CD8-positive, alpha-beta memory T cell (primary cell): ENCODE measurements around the gene ERBB3. TPM values are rescaled to one million over a fixed set of nuclear protein-coding genes. Genes with fewer than 3 reads are reported as not detected.
A peak's percentile ranks its signal among the peaks of the same experiment; 100 is the strongest.

Experiments used
- CTCF ChIA-PET: fragments of 350-600 bp; sonication (Branson Sonifier 250); formaldehyde crosslinking; loops from one replicate; lab custom pipeline; 2021; ENCODE audit warnings: antibody characterized with exemption; lab: Charles Lee
- POLR2A ChIA-PET: fragments of 350-600 bp; sonication (Branson Sonifier 250); formaldehyde crosslinking; loops from one replicate; lab custom pipeline; 2021; ENCODE audit warnings: antibody characterized with exemption; lab: Charles Lee
- DNase-seq, 5 donors: peaks; one replicate each; pipeline versions ENCODE4 v3.0.0 to v3.0.0-alpha.2; 2020 to 2022; ENCODE audit warnings: mixed read lengths in 1 of 5
- H3K27ac ChIP-seq: one replicate; pipeline ENCODE4 v1.7.0; 2013; ENCODE audit warnings: low read depth, mild to moderate bottlenecking, low read length, moderate library complexity
- H3K27me3 ChIP-seq: 2 replicates; pipeline ENCODE4 v1.7.0; 2013; ENCODE audit warnings: low read length, mild to moderate bottlenecking; ENCODE audit not compliant: insufficient read depth, poor library complexity, severe bottlenecking
- H3K36me3 ChIP-seq: 2 replicates; pipeline ENCODE4 v1.7.0; 2013; ENCODE audit warnings: mild to moderate bottlenecking, low read length, moderate library complexity; ENCODE audit not compliant: insufficient read depth
- H3K4me1 ChIP-seq: 2 replicates; pipeline ENCODE4 v1.7.0; 2013; ENCODE audit warnings: mild to moderate bottlenecking, low read length, moderate library complexity; ENCODE audit not compliant: insufficient read depth
- H3K4me3 ChIP-seq: 2 replicates; pipeline ENCODE4 v1.7.0; 2013; ENCODE audit warnings: mild to moderate bottlenecking, low read length
- H3K9me3 ChIP-seq: 2 replicates; pipeline ENCODE4 v1.7.0; 2013; ENCODE audit warnings: mild to moderate bottlenecking, low read length
- H3K27ac Mint-ChIP-seq, 8 donors: one replicate each; pipeline ENCODE4 v1.8.0; 2020 to 2021; ENCODE audit warnings: mixed read lengths in 8 of 8, mild to moderate bottlenecking in 6 of 8, inconsistent platforms in 3 of 8, moderate library complexity in 3 of 8
- H3K27me3 Mint-ChIP-seq, 2 donors: one replicate each; pipeline ENCODE4 v1.8.0; 2020 to 2021; ENCODE audit warnings: mixed read lengths in 2 of 2, mild to moderate bottlenecking in 1 of 2, moderate library complexity in 1 of 2
- H3K36me3 Mint-ChIP-seq, 3 donors: one replicate each; pipeline ENCODE4 v1.8.0; 2020 to 2021; ENCODE audit warnings: mixed read lengths in 3 of 3, inconsistent platforms in 1 of 3, mild to moderate bottlenecking in 1 of 3
- H3K4me1 Mint-ChIP-seq, 3 donors: one replicate each; pipeline ENCODE4 v1.8.0; 2020 to 2021; ENCODE audit warnings: mixed read lengths in 3 of 3, inconsistent platforms in 1 of 3, mild to moderate bottlenecking in 1 of 3
- H3K4me3 Mint-ChIP-seq, 7 donors: one replicate each; pipeline ENCODE4 v1.8.0; 2020 to 2021; ENCODE audit warnings: mixed read lengths in 7 of 7, mild to moderate bottlenecking in 6 of 7, moderate library complexity in 4 of 7, inconsistent platforms in 2 of 7
- H3K9me3 Mint-ChIP-seq, 5 donors: one replicate each; pipeline ENCODE4 v1.8.0; 2020 to 2022; ENCODE audit warnings: mixed read lengths in 5 of 5, mild to moderate bottlenecking in 3 of 5, moderate library complexity in 2 of 5, inconsistent platforms in 1 of 5
- polyA plus RNA-seq: library from polyadenylated mRNA; unstranded; fragments of 300-500 nt; fragmentation: Illumina TruSeq; gene quantifications from one replicate; pipeline ENCODE4 v1.2.3, GENCODE V29; 2021
- total RNA-seq, 2 experiments: library from RNA; stranded (reverse); gene quantifications; one replicate each; pipeline ENCODE4 v1.2.3, GENCODE V29; 2021

ERBB3 gene
- total and polyA plus RNA-seq, 3 experiments from 2014 or later: 0.63 to 1.9 (median 1.7) TPM

DNA sequence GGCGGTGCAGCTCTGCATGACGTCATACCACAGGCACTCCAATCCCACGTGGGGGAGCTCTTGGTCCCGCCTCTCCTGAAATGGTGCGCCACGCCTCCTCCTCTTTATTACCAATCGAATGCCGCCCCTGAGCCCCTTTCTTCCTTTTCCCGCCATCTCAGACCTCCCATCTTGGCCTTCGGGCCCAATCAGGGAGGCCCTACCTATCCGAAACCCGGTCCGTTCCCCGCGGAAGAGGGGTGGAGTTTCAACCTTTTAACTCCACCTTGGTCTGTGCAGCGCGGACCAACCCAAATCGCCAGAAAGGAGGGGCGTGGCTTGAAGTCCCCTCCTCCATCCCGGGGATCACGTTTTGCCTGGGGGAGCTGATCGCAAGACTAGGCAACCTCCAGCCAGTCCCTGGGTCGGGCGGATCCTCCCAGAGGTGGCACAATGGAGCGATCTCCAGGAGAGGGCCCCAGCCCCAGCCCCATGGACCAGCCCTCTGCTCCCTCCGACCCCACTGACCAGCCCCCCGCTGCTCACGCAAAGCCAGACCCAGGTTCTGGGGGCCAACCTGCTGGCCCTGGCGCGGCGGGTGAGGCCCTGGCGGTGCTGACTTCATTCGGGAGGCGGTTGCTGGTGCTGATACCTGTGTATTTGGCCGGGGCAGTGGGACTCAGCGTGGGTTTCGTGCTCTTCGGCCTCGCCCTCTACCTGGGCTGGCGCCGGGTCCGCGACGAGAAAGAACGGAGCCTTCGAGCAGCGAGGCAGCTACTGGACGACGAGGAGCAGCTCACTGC lies 48.1 kb downstream of the ERBB3 start, which contains the start of gene ESYT1:
Gene ESYT1, plus strand, starts transcription at position 380 of the 782 bp plus-strand sequence. Its CDS starts 53 bp downstream, at position 433.
- Histone ChIP-seq H3K27me3 (no peaks in the 10 kb centered on the region), H3K4me1 (peaks cover 50% of the 10 kb centered on the region), H3K9me3 (no peaks in the 10 kb centered on the region), H3K4me3 (peak within 1 kb of the TSS; percentile 90), H3K27ac (peak within 1 kb of the TSS; percentile 90), H3K36me3 (peaks cover 27% of the 10 kb centered on the region)
- POLR2A ChIA-PET: interaction anchor here (0.5 to 4.5 kb wide), 20 partner anchors 9 to 310 kb away, joined by 3 to 58 read pairs (median 6); partner anchors contain the start of genes IL23A, MYL6, MYL6B and ORMDL2
- CTCF ChIA-PET: interaction anchor here (0.6 to 8.6 kb wide), 19 partner anchors 8 to 501 kb away, joined by 3 to 121 read pairs (median 5); partner anchors contain the start of genes CD63, COQ10A, MYL6 and MYL6B
- Mint-ChIP-seq H3K9me3 (no peaks in the 10 kb centered on the region), H3K4me3 (peak within 1 kb of the TSS; percentile 86 to 99 (median 98)), H3K27ac (peak within 1 kb of the TSS; percentile 90 to 99 (median 98)), H3K27me3 (peaks cover 0 to 2% of the 10 kb centered on the region in 2 donors), H3K4me1 (peaks cover 59 to 71% (median 69%) of the 10 kb centered on the region in 3 donors), H3K36me3 (peaks cover 22 to 44% (median 27%) of the 10 kb centered on the region in 3 donors)
- peak; percentile 94 to 99 (median 99) for DNase-seq

DNA sequence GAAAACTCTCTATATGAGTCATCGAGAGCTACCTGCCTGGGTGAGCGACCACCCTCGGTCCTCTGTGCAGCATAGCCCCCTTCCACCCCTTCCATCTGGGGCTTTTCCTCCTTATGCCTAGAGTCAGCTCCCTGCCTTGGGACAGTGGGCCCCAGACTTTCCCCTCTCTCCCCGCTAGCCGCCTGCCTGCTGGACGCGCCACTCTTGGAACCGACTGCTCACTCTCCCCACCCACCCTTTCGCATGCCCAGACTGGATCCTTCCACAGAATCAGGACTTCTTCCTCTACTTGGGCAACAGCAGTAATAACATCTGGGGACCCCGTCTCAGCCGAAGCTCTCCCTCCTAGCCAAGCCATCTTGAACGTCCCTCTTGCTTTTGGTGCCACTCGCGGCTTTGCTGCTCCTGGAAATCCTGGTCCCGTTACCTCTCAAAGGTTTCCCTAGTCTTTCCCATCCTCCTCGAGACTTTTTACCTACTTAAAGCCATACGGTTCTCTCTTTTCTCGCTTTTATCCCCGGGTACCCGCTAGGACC lies 48.8 kb downstream of the ERBB3 start:
- ChIA-PET CTCF (interaction anchor here (0.6 to 8.6 kb wide), 15 partner anchors 11 to 500 kb away, joined by 3 to 121 read pairs (median 5); partner anchors contain the start of genes CD63, MYL6, MYL6B and PA2G4), POLR2A (interaction anchor here (0.6 to 4.5 kb wide), 17 partner anchors 8 to 311 kb away, joined by 3 to 58 read pairs (median 6); partner anchors contain the start of genes IL23A, MYL6, MYL6B and ORMDL2)
- DNase-seq: peak in 2 of 5 donors; percentile 26 to 49
- H3K27ac Mint-ChIP-seq: peak overlapping the region; percentile 90 to 99 (median 98)
- peaks cover 33% of the 10 kb centered on the region for H3K36me3 ChIP-seq
- H3K9me3 Mint-ChIP-seq: no peaks in the 10 kb centered on the region
- peaks cover 54% of the 10 kb centered on the region for H3K4me1 ChIP-seq
- H3K4me1 Mint-ChIP-seq: peaks cover 58 to 74% (median 71%) of the 10 kb centered on the region in 3 donors
- H3K27ac ChIP-seq: peak overlapping the region; percentile 90
- peak overlapping the region; percentile 90 for H3K4me3 ChIP-seq
- H3K27me3 ChIP-seq: no peaks in the 10 kb centered on the region
- H3K9me3 ChIP-seq: no peaks in the 10 kb centered on the region
- H3K27me3 Mint-ChIP-seq: peaks cover 0 to 2% of the 10 kb centered on the region in 2 donors
- H3K4me3 Mint-ChIP-seq: peak overlapping the region; percentile 86 to 99 (median 98)
- H3K36me3 Mint-ChIP-seq: peaks cover 26 to 51% (median 27%) of the 10 kb centered on the region in 3 donors

DNA sequence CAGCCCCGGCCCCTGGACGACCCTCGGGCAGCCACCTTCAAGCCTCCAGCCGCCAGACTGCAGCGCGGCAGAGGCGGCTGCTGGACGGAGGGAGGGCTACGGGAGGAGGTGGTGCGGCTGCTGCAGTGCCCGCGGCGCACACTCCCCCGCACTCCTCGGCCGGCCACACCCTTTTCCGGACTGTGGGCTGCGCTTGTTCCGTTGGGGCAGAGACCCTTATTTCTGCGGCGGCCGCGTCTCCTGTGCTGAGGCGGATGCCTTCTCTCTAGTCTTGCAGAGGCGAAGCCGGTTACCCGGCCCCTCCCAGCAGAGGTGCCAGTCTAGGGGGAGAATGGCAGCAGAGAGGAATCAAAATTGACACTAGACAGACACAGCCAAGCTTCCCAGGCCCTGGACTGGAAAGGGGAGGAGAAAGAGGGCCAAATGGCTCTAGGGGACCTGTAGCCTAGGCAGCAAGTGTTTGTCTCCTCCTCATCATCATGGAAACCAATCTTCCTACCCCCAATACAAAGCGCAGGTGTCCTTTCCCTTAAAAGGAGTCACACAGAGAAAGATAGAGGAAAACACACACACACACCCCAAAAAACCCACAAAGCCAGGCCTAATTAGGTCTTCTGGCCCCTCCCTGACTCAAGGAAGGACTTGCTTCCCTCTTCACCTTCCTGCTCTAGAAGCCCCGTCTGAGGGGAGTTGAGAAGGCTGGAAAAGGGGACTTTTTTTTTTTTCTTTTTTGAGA lies 49.4 kb downstream of the ERBB3 start:
- Mint-ChIP-seq H3K4me3 (peak overlapping the region; percentile 86 to 99 (median 98)), H3K9me3 (no peaks in the 10 kb centered on the region), H3K36me3 (peaks cover 27 to 56% (median 28%) of the 10 kb centered on the region in 3 donors), H3K4me1 (peaks cover 56 to 68% (median 65%) of the 10 kb centered on the region in 3 donors), H3K27me3 (peaks cover 0 to 2% of the 10 kb centered on the region in 2 donors), H3K27ac (peak overlapping the region; percentile 90 to 99 (median 98))
- peak; percentile 65 to 87 (median 78) for DNase-seq
- ChIA-PET CTCF (interaction anchor here (0.9 to 8.6 kb wide), 10 partner anchors 10 to 335 kb away, joined by 3 to 121 read pairs (median 8); partner anchors contain the start of genes MYL6, MYL6B, RPL41 and SMARCC2), POLR2A (interaction anchor here (0.9 to 4.5 kb wide), 9 partner anchors 8 to 60 kb away, joined by 3 to 58 read pairs (median 9); partner anchors contain the start of genes MYL6, PA2G4, RPL41 and SMARCC2)
- no peaks in the 10 kb centered on the region for H3K9me3 ChIP-seq
- no peaks in the 10 kb centered on the region for H3K27me3 ChIP-seq
- peak overlapping the region; percentile 90 for H3K4me3 ChIP-seq
- H3K36me3 ChIP-seq: peaks cover 40% of the 10 kb centered on the region
- H3K27ac ChIP-seq: peak overlapping the region; percentile 90
- H3K4me1 ChIP-seq: peaks cover 59% of the 10 kb centered on the region

GRCh38 chr12:56129942-56130495 lies 50.1 kb downstream of the ERBB3 start:
- no peak for DNase-seq
- Mint-ChIP-seq H3K4me3 (peak overlapping the region; percentile 86 to 99 (median 98)), H3K27me3 (peaks cover 0 to 2% of the 10 kb centered on the region in 2 donors), H3K27ac (peak overlapping the region; percentile 90 to 99 (median 98)), H3K9me3 (no peaks in the 10 kb centered on the region), H3K4me1 (peaks cover 53 to 65% (median 62%) of the 10 kb centered on the region in 3 donors), H3K36me3 (peaks cover 27 to 61% (median 29%) of the 10 kb centered on the region in 3 donors)
- H3K9me3 ChIP-seq: no peaks in the 10 kb centered on the region
- no peaks in the 10 kb centered on the region for H3K27me3 ChIP-seq
- H3K36me3 ChIP-seq: peaks cover 46% of the 10 kb centered on the region
- peak overlapping the region; percentile 90 for H3K27ac ChIP-seq
- ChIA-PET CTCF (interaction anchor here (0.9 to 8.6 kb wide), 6 partner anchors 10 to 60 kb away, joined by 3 to 121 read pairs (median 4); partner anchors contain the start of genes MYL6B, SMARCC2 and ZC3H10), POLR2A (interaction anchor here (0.6 to 4.5 kb wide), 3 partner anchors 22 to 59 kb away, joined by 3 to 58 read pairs (median 3); partner anchors contain the start of gene SMARCC2)
- peak overlapping the region; percentile 90 for H3K4me3 ChIP-seq
- peaks cover 59% of the 10 kb centered on the region for H3K4me1 ChIP-seq

DNA sequence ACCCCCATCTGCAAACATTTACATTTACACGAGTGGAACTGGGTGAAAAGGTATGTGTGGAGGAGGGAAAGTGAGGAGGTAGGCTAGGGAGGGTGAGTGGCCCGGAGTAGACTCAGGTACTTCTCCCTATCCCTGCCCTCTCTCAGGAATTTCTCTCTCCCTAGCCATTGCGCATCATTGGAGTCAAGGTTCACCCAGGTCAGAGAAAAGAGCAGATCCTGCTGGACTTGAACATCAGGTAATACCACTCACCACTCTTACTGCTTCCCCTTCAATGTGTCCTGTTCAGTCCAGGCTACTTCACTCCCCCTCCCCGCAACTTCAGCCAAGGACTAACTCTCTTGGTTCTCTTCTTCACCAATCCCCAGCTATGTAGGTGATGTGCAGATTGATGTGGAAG lies 50.9 kb downstream of the ERBB3 start:
- no peaks in the 10 kb centered on the region for H3K9me3 Mint-ChIP-seq
- DNase-seq: no peak
- H3K36me3 Mint-ChIP-seq: peaks cover 27 to 66% (median 29%) of the 10 kb centered on the region in 3 donors
- peak overlapping the region; percentile 90 for H3K4me3 ChIP-seq
- ChIA-PET POLR2A (interaction anchor here (0.6 kb wide), 1 partner anchor 53 kb away, joined by 3 read pairs; no protein-coding TSS in a partner anchor), CTCF (interaction anchor here (1.2 to 8.6 kb wide), 3 partner anchors 13 to 59 kb away, joined by 3 to 121 read pairs (median 3); partner anchors contain the start of genes SMARCC2 and ZC3H10)
- H3K4me3 Mint-ChIP-seq: peak overlapping the region; percentile 57 to 99 (median 97)
- peaks cover 53% of the 10 kb centered on the region for H3K36me3 ChIP-seq
- H3K27me3 ChIP-seq: no peaks in the 10 kb centered on the region
- H3K27ac ChIP-seq: peak overlapping the region; percentile 90
- peaks cover 52 to 61% (median 60%) of the 10 kb centered on the region in 3 donors for H3K4me1 Mint-ChIP-seq
- no peaks in the 10 kb centered on the region for H3K9me3 ChIP-seq
- H3K4me1 ChIP-seq: peaks cover 52% of the 10 kb centered on the region
- peaks cover 0 to 2% of the 10 kb centered on the region in 2 donors for H3K27me3 Mint-ChIP-seq
- H3K27ac Mint-ChIP-seq: peak overlapping the region; percentile 52 to 99 (median 98)

GRCh38 chr12:56134897-56135296 lies 54.9 kb downstream of the ERBB3 start:
- Histone ChIP-seq H3K27ac (no peak overlapping the region), H3K36me3 (peaks cover 87% of the 10 kb centered on the region), H3K4me3 (no peak overlapping the region), H3K9me3 (no peaks in the 10 kb centered on the region), H3K4me1 (peaks cover 71% of the 10 kb centered on the region), H3K27me3 (no peaks in the 10 kb centered on the region)
- no peaks in the 10 kb centered on the region for H3K9me3 Mint-ChIP-seq
- H3K27me3 Mint-ChIP-seq: peaks cover 0 to 2% of the 10 kb centered on the region in 2 donors
- no peak for DNase-seq
- peaks cover 54 to 70% (median 64%) of the 10 kb centered on the region in 3 donors for H3K4me1 Mint-ChIP-seq
- no peak overlapping the region for H3K4me3 Mint-ChIP-seq
- H3K27ac Mint-ChIP-seq: peak overlapping the region in 3 of 8 donors; percentile 14 to 88 (median 51)
- peaks cover 31 to 91% (median 47%) of the 10 kb centered on the region in 3 donors for H3K36me3 Mint-ChIP-seq
- CTCF ChIA-PET: no interaction called here
- POLR2A ChIA-PET: no interaction called here
